Measurements from ENCODE around the gene HNRNPF.
A peak's percentile ranks its signal among the peaks of the same experiment; 100 is the strongest.
"Not testable (repeated sequence)": the region's sequence is repeated elsewhere in the genome, so short reads cannot be mapped to it uniquely, and the experiment has no call there.

Gene HNRNPF

GRCh38 chr10:43408710-43409384 is at the start of gene HNRNPF:
TSS of gene HNRNPF (minus strand) at chr10:43409186. CDS start at chr10:43387884, 21,302 bp downstream.
- peak; percentile 75 for DNase-seq

- DNase-seq: no peak
These were observed 49.2 kb upstream of the HNRNPF start for GRCh38 chr10:43458227-43458626.

GRCh38 chr10:43456561-43456960 is 47.6 kb upstream of the HNRNPF start:
- DNase-seq: not testable (repeated sequence)

- DNase-seq: not testable (repeated sequence)
These were observed 45.0 kb upstream of the HNRNPF start for GRCh38 chr10:43454025-43454424.

GRCh38 chr10:43453266-43453831 is 44.4 kb upstream of the HNRNPF start:
- no peak for DNase-seq

GRCh38 chr10:43452356-43452914 is 43.4 kb upstream of the HNRNPF start:
- no peak for DNase-seq

- no peak for DNase-seq
These were observed 39.8 kb upstream of the HNRNPF start for GRCh38 chr10:43448742-43449141.

- not testable (repeated sequence) for DNase-seq
These were observed 37.4 kb upstream of the HNRNPF start for GRCh38 chr10:43446219-43447017.

- no peak for DNase-seq
These were observed 36.0 kb upstream of the HNRNPF start for GRCh38 chr10:43444897-43445466.

- DNase-seq: no peak
These were observed 35.3 kb upstream of the HNRNPF start for GRCh38 chr10:43444323-43444722.

GRCh38 chr10:43440463-43441134 is 31.6 kb upstream of the HNRNPF start:
- DNase-seq: no peak

GRCh38 chr10:43437141-43437870 is 28.3 kb upstream of the HNRNPF start:
- no peak for DNase-seq

- peak; percentile 37 for DNase-seq
These were observed 27.5 kb upstream of the HNRNPF start, which contains the start of gene ZNF487 for GRCh38 chr10:43436291-43437140. TSS of gene ZNF487 (plus strand) at chr10:43437111. CDS start at chr10:43475814, 38,703 bp downstream.

- no peak for DNase-seq
These were observed 22.1 kb upstream of the HNRNPF start for GRCh38 chr10:43430926-43431663.

- no peak for DNase-seq
These were observed 18.3 kb upstream of the HNRNPF start for GRCh38 chr10:43427166-43427825.

GRCh38 chr10:43426476-43426875 is 17.5 kb upstream of the HNRNPF start:
- DNase-seq: not testable (repeated sequence)

GRCh38 chr10:43424416-43424815 is 15.4 kb upstream of the HNRNPF start:
- DNase-seq: no peak

- not testable (repeated sequence) for DNase-seq
These were observed 13.0 kb upstream of the HNRNPF start for GRCh38 chr10:43421944-43422343.

GRCh38 chr10:43421519-43421918 is 12.5 kb upstream of the HNRNPF start:
- DNase-seq: no peak

GRCh38 chr10:43421201-43421507 is 12.2 kb upstream of the HNRNPF start:
- no peak for DNase-seq

Measured in NCI-H510A treated with DMSO at 0.1 percent for 48 hours (cell line).